Measurements from ENCODE around the gene STAG1. TPM values are rescaled to one million over a fixed set of nuclear protein-coding genes. Genes with fewer than 3 reads are reported as not detected.

The STAG1 gene
- total and polyA plus RNA-seq, 9 of the 15 experiments (the other 6 are each of a cell fraction or from before 2014, with no cell fraction given): 2.7 to 17.7 (median 8.8) TPM

- TF ChIP-seq ZNF407 (IDR thresholded peaks at IDR 0.05; ENCODE audit: low read depth) (no peak), MBD1 (CRISPR knock-in tag; IDR thresholded peaks at IDR 0.05) (no peak), SRSF3 (IDR thresholded peaks at IDR 0.05; ENCODE audit: insufficient read depth, low read length) (no peak), PPARD (CRISPR knock-in tag; IDR thresholded peaks at IDR 0.05) (no peak), ELK3 (CRISPR knock-in tag; IDR thresholded peaks at IDR 0.05) (no peak), MITF (IDR thresholded peaks at IDR 0.05) (0 out of 2 replicates have a peak, but pooled peaks have one; percentile 14), TSHZ1 (CRISPR knock-in tag; IDR thresholded peaks at IDR 0.05) (no peak), SMAD2 (IDR thresholded peaks at IDR 0.05; ENCODE audit: low read depth, low read length) (no peak)
Measured at GRCh38 chr3:136752172-136752421, at the start of gene STAG1 (continued).

All from K562 (cell line).